Left lung (tissue), 10 donors: ENCODE data around the gene ZFP36L1. TPM values are rescaled to one million over a fixed set of nuclear protein-coding genes. Genes with fewer than 3 reads are reported as not detected.

ENCODE experiments used
- ATAC-seq: fragments of 200-7000 bp; cut with Tn5 transposase; one replicate; pipeline ENCODE4 v1.9.1; 2020; ENCODE audit warnings: moderate library complexity
- DNase-seq, 4 donors: peaks; one replicate each; pipeline ENCODE4 v3.0.0-alpha.2; 2013 to 2020
- H3K27ac ChIP-seq, 2 donors: fragments of 200-600 bp; sonication (generic) in 1 of 2; one replicate each; pipeline versions ENCODE4 v1.5.0 to v1.8.0; 2020 to 2021
- H3K27me3 ChIP-seq, 2 donors: fragments of 200-600 bp; sonication (generic) in 1 of 2; one replicate each; pipeline versions ENCODE4 v1.5.0 to v1.8.0; 2020 to 2021
- H3K36me3 ChIP-seq, 2 donors: fragments of 200-600 bp; sonication (generic) in 1 of 2; one replicate each; pipeline versions ENCODE4 v1.5.0 to v1.8.0; 2020 to 2021
- H3K4me1 ChIP-seq, 2 donors: fragments of 200-600 bp; one replicate each; pipeline ENCODE4 v1.8.0; 2021
- H3K4me3 ChIP-seq, 2 donors: fragments of 200-600 bp; sonication (generic) in 1 of 2; one replicate each; pipeline versions ENCODE4 v1.5.0 to v1.8.0; 2020 to 2021; ENCODE audit warnings: mild to moderate bottlenecking in 1 of 2
- H3K9me3 ChIP-seq, 2 donors: fragments of 200-600 bp; sonication (generic) in 1 of 2; one replicate each; pipeline versions ENCODE4 v1.5.0 to v1.8.0; 2020 to 2021
- CTCF ChIP-seq, 2 donors: fragments of 200-600 bp; sonication (generic) in 1 of 2; IDR thresholded peaks; one replicate each; pipeline versions ENCODE4 v1.5.0 to v1.8.0; 2021; ENCODE audit warnings: antibody characterized with exemption in 2 of 2
- intact Hi-C, 2 donors: fragments of 100-400 bp; cut with DNase I; formaldehyde crosslinking; loops; one replicate each; pipeline versions ENCODE4 v1.11.2 to v1.14.2; 2022
- polyA plus RNA-seq, 6 donors: library from polyadenylated mRNA; unstranded; fragments of 120-200 nt; gene quantifications; one replicate each; pipeline ENCODE4 v1.2.1, GENCODE V29; 2013; ENCODE audit not compliant: insufficient read length in 6 of 6
- total RNA-seq, 2 donors: library from RNA; stranded (reverse); fragmentation: NEBNext Ultra II Directional; extraction: Animal tissue kit (Norgen Biotek cat#: 25700); gene quantifications; one replicate each; pipeline ENCODE4 v1.2.1, GENCODE V29; 2021
- donor health status: DM: no; HTN: yes; CAD: no.
- donor health status: DM: no; HTN: no; CAD: no.

The ZFP36L1 gene
- total and polyA plus RNA-seq, 8 donors = 292 to 603 (median 469) TPM

GRCh38 chr14:68753690-68754089 is 39.2 kb downstream of the ZFP36L1 start:
- ATAC-seq = no peak
- DNase-seq = no peak
- Histone ChIP-seq H3K36me3 (no peaks in the 10 kb centered on the region), H3K9me3 (no peaks in the 10 kb centered on the region), H3K4me1 (peaks cover 8 to 26% of the 10 kb centered on the region in 2 donors), H3K4me3 (no peak overlapping the region), H3K27me3 (peaks cover 0 to 2% of the 10 kb centered on the region in 2 donors), H3K27ac (no peak overlapping the region)
- intact Hi-C loops = no loop called here
- TF ChIP-seq CTCF (IDR thresholded peaks at IDR 0.05) = no peak

GRCh38 chr14:68752271-68753006 is 40.4 kb downstream of the ZFP36L1 start:
- DNase-seq (no peak), ATAC-seq (no peak)
- Histone ChIP-seq H3K27ac (no peak overlapping the region), H3K36me3 (no peaks in the 10 kb centered on the region), H3K9me3 (no peaks in the 10 kb centered on the region), H3K4me1 (peaks cover 4 to 13% of the 10 kb centered on the region in 2 donors), H3K27me3 (peaks cover 0 to 13% of the 10 kb centered on the region in 2 donors), H3K4me3 (no peak overlapping the region)
- TF ChIP-seq CTCF (IDR thresholded peaks at IDR 0.05) = no peak
- intact Hi-C loops = no loop called here

GRCh38 chr14:68749487-68750475 is 43.1 kb downstream of the ZFP36L1 start:
- no peaks in the 10 kb centered on the region for H3K9me3 ChIP-seq
- intact Hi-C loops = no loop called here
- H3K4me3 ChIP-seq = no peak overlapping the region
- H3K27me3 ChIP-seq = peaks cover 0 to 38% of the 10 kb centered on the region in 2 donors
- H3K27ac ChIP-seq = peak overlapping the region in 1 of 2 donors; percentile 60
- DNase-seq = no peak
- TF ChIP-seq CTCF (IDR thresholded peaks at IDR 0.05) = no peak
- ATAC-seq = peak; percentile 90
- H3K4me1 ChIP-seq = peaks cover 0 to 4% of the 10 kb centered on the region in 2 donors
- H3K36me3 ChIP-seq = no peaks in the 10 kb centered on the region

- intact Hi-C loops = no loop called here
- Histone ChIP-seq H3K4me1 (peaks cover 0 to 4% of the 10 kb centered on the region in 2 donors), H3K27ac (no peak overlapping the region), H3K36me3 (no peaks in the 10 kb centered on the region), H3K4me3 (no peak overlapping the region), H3K27me3 (peaks cover 0 to 44% of the 10 kb centered on the region in 2 donors), H3K9me3 (no peaks in the 10 kb centered on the region)
- no peak for ATAC-seq
- DNase-seq = no peak
- TF ChIP-seq CTCF (IDR thresholded peaks at IDR 0.05) = no peak
These were observed 44.2 kb downstream of the ZFP36L1 start for GRCh38 chr14:68748691-68749090.

GRCh38 chr14:68748260-68748659 is 44.6 kb downstream of the ZFP36L1 start:
- Histone ChIP-seq H3K27me3 (peaks cover 0 to 44% of the 10 kb centered on the region in 2 donors), H3K4me3 (no peak overlapping the region), H3K36me3 (no peaks in the 10 kb centered on the region), H3K27ac (no peak overlapping the region), H3K9me3 (no peaks in the 10 kb centered on the region), H3K4me1 (peaks cover 0 to 4% of the 10 kb centered on the region in 2 donors)
- no peak for TF ChIP-seq CTCF (IDR thresholded peaks at IDR 0.05)
- no peak for DNase-seq
- ATAC-seq = no peak
- intact Hi-C loops = no loop called here
